Osteoblast (primary cell): ENCODE data around the gene NHP2. TPM values are rescaled to one million over a fixed set of nuclear protein-coding genes. Genes with fewer than 3 reads are reported as not detected.

ENCODE experiments used
- DNase-seq: peaks from one replicate; pipeline ENCODE4 v3.0.0; 2011; ENCODE audit warnings: low spot score, mixed read lengths; ENCODE audit not compliant: insufficient read length; ENCODE audit errors: missing footprints
- H2AFZ ChIP-seq: 2 replicates; pipeline ENCODE4 v1.6.0; 2011; ENCODE audit warnings: mild to moderate bottlenecking, low read length
- H3K27ac ChIP-seq: 2 replicates; pipeline ENCODE4 v1.5.1; 2011; ENCODE audit warnings: mild to moderate bottlenecking, low read depth, low read length, moderate library complexity
- H3K27me3 ChIP-seq: 2 replicates; pipeline ENCODE4 v1.6.0; 2012; ENCODE audit warnings: mild to moderate bottlenecking, control low read depth, inconsistent platforms, low read length, moderate library complexity; ENCODE audit not compliant: insufficient read depth
- H3K36me3 ChIP-seq: 2 replicates; pipeline ENCODE4 v1.5.1; 2011; ENCODE audit warnings: mild to moderate bottlenecking, low read length, control low read depth, moderate library complexity; ENCODE audit not compliant: insufficient read depth
- H3K4me1 ChIP-seq: 2 replicates; pipeline ENCODE4 v1.5.1; 2011; ENCODE audit warnings: mild to moderate bottlenecking, low read length, control low read depth, moderate library complexity; ENCODE audit not compliant: insufficient read depth
- H3K4me2 ChIP-seq: 2 replicates; pipeline ENCODE4 v1.6.0; 2011; ENCODE audit warnings: mild to moderate bottlenecking, low read length; ENCODE audit not compliant: insufficient read depth
- H3K4me3 ChIP-seq: fragments of 200-600 bp; sonication (generic); 3 replicates; pipeline ENCODE4 v1.5.1; 2012; ENCODE audit warnings: mild to moderate bottlenecking, low read length, inconsistent platforms; ENCODE audit not compliant: insufficient read depth
- H3K79me2 ChIP-seq: 2 replicates; pipeline ENCODE4 v1.6.0; 2012; ENCODE audit warnings: mild to moderate bottlenecking, low read length, control low read depth, inconsistent platforms; ENCODE audit not compliant: insufficient read depth
- H3K9me3 ChIP-seq: 2 replicates; pipeline ENCODE4 v1.5.1; 2011; ENCODE audit warnings: low read depth, low read length, control low read depth
- H4K20me1 ChIP-seq: 2 replicates; pipeline ENCODE4 v1.6.0; 2012; ENCODE audit warnings: mild to moderate bottlenecking, low read length, control low read depth; ENCODE audit not compliant: insufficient read depth
- CTCF ChIP-seq: IDR thresholded peaks from 2 replicates; pipeline ENCODE4 v1.5.1; 2011; ENCODE audit warnings: mild to moderate bottlenecking, low read depth, low read length, moderate library complexity; ENCODE audit errors: extremely low read depth
- total RNA-seq: library from RNA; depleted of rRNA; stranded (reverse); fragments of >200 nt; gene quantifications from 2 replicates; pipeline ENCODE4 v1.2.3, GENCODE V29; 2012

The NHP2 gene
- total RNA-seq, 1 donor, result 66.2 TPM

GRCh38 chr5:178106556-178107239 is 47.0 kb downstream of the NHP2 start:
- Histone ChIP-seq H3K36me3 (no peaks in the 10 kb centered on the region), H3K9me3 (no peaks in the 10 kb centered on the region), H3K79me2 (no peaks in the 10 kb centered on the region), H3K4me1 (no peaks in the 10 kb centered on the region), H3K4me2 (no peak overlapping the region), H3K27me3 (no peaks in the 10 kb centered on the region), H2AFZ (no peak overlapping the region), H4K20me1 (no peaks in the 10 kb centered on the region), H3K4me3 (no peak overlapping the region), H3K27ac (no peak overlapping the region)
- TF ChIP-seq CTCF, result no peak
- DNase-seq, result peak; percentile 57

- DNase-seq, result peak; percentile 74
- no peaks in the 10 kb centered on the region for H3K9me3 ChIP-seq
- no peaks in the 10 kb centered on the region for H4K20me1 ChIP-seq
- H3K4me1 ChIP-seq, result no peaks in the 10 kb centered on the region
- H3K36me3 ChIP-seq, result no peaks in the 10 kb centered on the region
- H3K27me3 ChIP-seq, result no peaks in the 10 kb centered on the region
- H3K27ac ChIP-seq, result no peak overlapping the region
- no peak for TF ChIP-seq CTCF
- no peak overlapping the region for H3K4me3 ChIP-seq
- H3K79me2 ChIP-seq, result no peaks in the 10 kb centered on the region
- no peak overlapping the region for H2AFZ ChIP-seq
- H3K4me2 ChIP-seq, result no peak overlapping the region
Measured at GRCh38 chr5:178106086-178106485, 47.6 kb downstream of the NHP2 start.

- TF ChIP-seq CTCF, result no peak
- Histone ChIP-seq H3K9me3 (no peaks in the 10 kb centered on the region), H4K20me1 (no peaks in the 10 kb centered on the region), H3K27me3 (no peaks in the 10 kb centered on the region), H3K27ac (no peak overlapping the region), H3K4me3 (no peak overlapping the region), H3K4me2 (no peak overlapping the region), H3K4me1 (no peaks in the 10 kb centered on the region), H3K79me2 (no peaks in the 10 kb centered on the region), H2AFZ (no peak overlapping the region), H3K36me3 (no peaks in the 10 kb centered on the region)
- DNase-seq, result peak; percentile 61
Measured at GRCh38 chr5:178104492-178104891, 49.2 kb downstream of the NHP2 start.

- no peak for TF ChIP-seq CTCF
- H3K27me3 ChIP-seq, result no peaks in the 10 kb centered on the region
- no peak for DNase-seq
- H4K20me1 ChIP-seq, result no peaks in the 10 kb centered on the region
- no peaks in the 10 kb centered on the region for H3K4me1 ChIP-seq
- H2AFZ ChIP-seq, result no peak overlapping the region
- H3K4me3 ChIP-seq, result no peak overlapping the region
- no peaks in the 10 kb centered on the region for H3K36me3 ChIP-seq
- no peaks in the 10 kb centered on the region for H3K79me2 ChIP-seq
- no peak overlapping the region for H3K27ac ChIP-seq
- H3K4me2 ChIP-seq, result no peak overlapping the region
- H3K9me3 ChIP-seq, result no peaks in the 10 kb centered on the region
Measured at GRCh38 chr5:178103612-178104011, 50.1 kb downstream of the NHP2 start.

Other genes starting within 250 kb of the NHP2 start
- gene PROP1, start 157.6 kb downstream of the NHP2 start, total RNA-seq, result not detected in 2 replicates
- under 0.01 TPM in 2 replicates for gene N4BP3, start 40.4 kb downstream of the NHP2 start, total RNA-seq
- 20.0 and 20.6 TPM in 2 replicates for gene RMND5B, start 22.9 kb downstream of the NHP2 start, total RNA-seq
- not detected in 2 replicates for gene GMCL2, start 33.5 kb upstream of the NHP2 start, total RNA-seq
- gene HNRNPAB, start 50.6 kb upstream of the NHP2 start, total RNA-seq, result 40.9 and 42.4 TPM in 2 replicates
- gene PHYKPL, start 78.9 kb upstream of the NHP2 start, total RNA-seq, result 35.1 and 36.5 TPM in 2 replicates